ENCODE measurements around the gene ELOVL6. TPM values are rescaled to one million over a fixed set of nuclear protein-coding genes. Genes with fewer than 3 reads are reported as not detected.

Gene ELOVL6
- total RNA-seq, 1 experiment from 2014 or later: 9.5 TPM

GRCh38 chr4:110130576-110131358 is 67.6 kb downstream of the ELOVL6 start:
- H3K27ac Mint-ChIP-seq (ENCODE audit: unreplicated experiment): no peak overlapping the region
- Histone ChIP-seq H3K36me3 (ENCODE audit: control insufficient read depth, insufficient read depth, low read length) (no peaks in the 10 kb centered on the region), H3K4me1 (peaks cover 27% of the 10 kb centered on the region), H3K27me3 (replicated peaks; ENCODE audit: control insufficient read depth, insufficient read depth, low read length) (no peaks in the 10 kb centered on the region), H3K4me3 (ENCODE audit: low read depth, low read length) (no peak overlapping the region), H3K9me3 (no peaks in the 10 kb centered on the region)
- no peaks in the 10 kb centered on the region for H3K27me3 Mint-ChIP-seq (ENCODE audit: insufficient read depth, unreplicated experiment)
- no TSS peak for BruUV-seq (replicated peaks)
- TF ChIP-seq, protein P1, sequence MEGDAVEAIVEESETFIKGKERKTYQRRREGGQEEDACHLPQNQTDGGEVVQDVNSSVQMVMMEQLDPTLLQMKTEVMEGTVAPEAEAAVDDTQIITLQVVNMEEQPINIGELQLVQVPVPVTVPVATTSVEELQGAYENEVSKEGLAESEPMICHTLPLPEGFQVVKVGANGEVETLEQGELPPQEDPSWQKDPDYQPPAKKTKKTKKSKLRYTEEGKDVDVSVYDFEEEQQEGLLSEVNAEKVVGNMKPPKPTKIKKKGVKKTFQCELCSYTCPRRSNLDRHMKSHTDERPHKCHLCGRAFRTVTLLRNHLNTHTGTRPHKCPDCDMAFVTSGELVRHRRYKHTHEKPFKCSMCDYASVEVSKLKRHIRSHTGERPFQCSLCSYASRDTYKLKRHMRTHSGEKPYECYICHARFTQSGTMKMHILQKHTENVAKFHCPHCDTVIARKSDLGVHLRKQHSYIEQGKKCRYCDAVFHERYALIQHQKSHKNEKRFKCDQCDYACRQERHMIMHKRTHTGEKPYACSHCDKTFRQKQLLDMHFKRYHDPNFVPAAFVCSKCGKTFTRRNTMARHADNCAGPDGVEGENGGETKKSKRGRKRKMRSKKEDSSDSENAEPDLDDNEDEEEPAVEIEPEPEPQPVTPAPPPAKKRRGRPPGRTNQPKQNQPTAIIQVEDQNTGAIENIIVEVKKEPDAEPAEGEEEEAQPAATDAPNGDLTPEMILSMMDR (IDR thresholded peaks at IDR 0.05; ENCODE audit: insufficient read depth in 1 of 2, low read depth in 1 of 2, low read length in 1 of 2, severe bottlenecking in 1 of 2, unreplicated experiment in 1 of 2): no peak
- no peak overlapping the region for H3K4me3 Mint-ChIP-seq (ENCODE audit: unreplicated experiment)
- CTCF ChIA-PET: no interaction called here
- no peaks in the 10 kb centered on the region for H3K9me3 Mint-ChIP-seq (ENCODE audit: unreplicated experiment)
- POLR2A ChIA-PET: no interaction called here
- intact Hi-C loops (cut with micrococcal nuclease; ENCODE audit: unreplicated experiment): no loop called here
- DNase-seq: no peak
- H3K36me3 Mint-ChIP-seq (ENCODE audit: insufficient read depth, unreplicated experiment): no peaks in the 10 kb centered on the region
- H3K4me1 Mint-ChIP-seq (ENCODE audit: low read depth, unreplicated experiment): peaks cover 36% of the 10 kb centered on the region

- Mint-ChIP-seq H3K36me3 (ENCODE audit: insufficient read depth, unreplicated experiment) (no peaks in the 10 kb centered on the region), H3K9me3 (ENCODE audit: unreplicated experiment) (no peaks in the 10 kb centered on the region), H3K27me3 (ENCODE audit: insufficient read depth, unreplicated experiment) (no peaks in the 10 kb centered on the region), H3K27ac (ENCODE audit: unreplicated experiment) (no peak overlapping the region), H3K4me1 (ENCODE audit: low read depth, unreplicated experiment) (peaks cover 25% of the 10 kb centered on the region), H3K4me3 (ENCODE audit: unreplicated experiment) (no peak overlapping the region)
- peaks cover 16% of the 10 kb centered on the region for H3K4me1 ChIP-seq
- H3K36me3 ChIP-seq (ENCODE audit: control insufficient read depth, insufficient read depth, low read length): no peaks in the 10 kb centered on the region
- H3K27me3 ChIP-seq (replicated peaks; ENCODE audit: control insufficient read depth, insufficient read depth, low read length): no peaks in the 10 kb centered on the region
- CTCF ChIA-PET: no interaction called here
- TF ChIP-seq, protein P1 (IDR thresholded peaks at IDR 0.05; ENCODE audit: insufficient read depth in 1 of 2, low read depth in 1 of 2, low read length in 1 of 2, severe bottlenecking in 1 of 2, unreplicated experiment in 1 of 2): no peak
- no peaks in the 10 kb centered on the region for H3K9me3 ChIP-seq
- no peak overlapping the region for H3K4me3 ChIP-seq (ENCODE audit: low read depth, low read length)
- intact Hi-C loops (cut with micrococcal nuclease; ENCODE audit: unreplicated experiment): no loop called here
- no peak for DNase-seq
- POLR2A ChIA-PET: no interaction called here
- BruUV-seq (replicated peaks): no TSS peak
Observed at GRCh38 chr4:110129544-110129943, 68.9 kb downstream of the ELOVL6 start.

DNA sequence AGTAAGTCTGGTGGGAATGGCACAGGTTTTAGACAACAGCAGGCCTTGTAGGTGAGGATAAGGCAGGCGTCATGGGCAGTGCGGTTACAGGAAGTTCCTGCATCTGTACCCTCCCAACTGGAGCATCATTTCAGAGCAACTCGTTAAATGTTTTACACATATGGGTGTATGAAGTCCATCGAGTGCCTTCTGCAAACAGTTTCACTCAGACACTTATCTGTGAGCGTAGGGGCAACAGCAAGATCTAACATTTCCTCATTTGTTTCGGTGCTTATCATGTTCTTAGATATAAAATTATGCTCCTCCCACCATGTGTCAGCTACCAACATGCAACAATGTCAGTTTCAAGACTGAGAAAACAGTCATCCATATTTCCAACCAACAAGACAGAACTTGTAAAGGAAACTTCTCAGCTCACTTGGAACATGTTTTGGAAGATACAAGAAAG is 69.9 kb downstream of the ELOVL6 start:
- ChIA-PET POLR2A (no interaction called here), CTCF (no interaction called here)
- H3K4me1 Mint-ChIP-seq (ENCODE audit: low read depth, unreplicated experiment): peaks cover 18% of the 10 kb centered on the region
- DNase-seq: no peak
- no TSS peak for BruUV-seq (replicated peaks)
- no peaks in the 10 kb centered on the region for H3K9me3 ChIP-seq
- H3K4me3 Mint-ChIP-seq (ENCODE audit: unreplicated experiment): no peak overlapping the region
- no peak overlapping the region for H3K4me3 ChIP-seq (ENCODE audit: low read depth, low read length)
- H3K27me3 ChIP-seq (replicated peaks; ENCODE audit: control insufficient read depth, insufficient read depth, low read length): no peaks in the 10 kb centered on the region
- no peaks in the 10 kb centered on the region for H3K36me3 ChIP-seq (ENCODE audit: control insufficient read depth, insufficient read depth, low read length)
- no peaks in the 10 kb centered on the region for H3K36me3 Mint-ChIP-seq (ENCODE audit: insufficient read depth, unreplicated experiment)
- TF ChIP-seq, protein P1 (IDR thresholded peaks at IDR 0.05; ENCODE audit: insufficient read depth in 1 of 2, low read depth in 1 of 2, low read length in 1 of 2, severe bottlenecking in 1 of 2, unreplicated experiment in 1 of 2): no peak
- H3K27me3 Mint-ChIP-seq (ENCODE audit: insufficient read depth, unreplicated experiment): no peaks in the 10 kb centered on the region
- no peak overlapping the region for H3K27ac Mint-ChIP-seq (ENCODE audit: unreplicated experiment)
- no peaks in the 10 kb centered on the region for H3K9me3 Mint-ChIP-seq (ENCODE audit: unreplicated experiment)
- intact Hi-C loops (cut with micrococcal nuclease; ENCODE audit: unreplicated experiment): no loop called here
- H3K4me1 ChIP-seq: peaks cover 11% of the 10 kb centered on the region

All from Caco-2 (cell line).